Endothelial cell of umbilical vein (primary cell): ENCODE results near the gene NR5A1.

Experiments used
- POLR2A ChIP-seq: IDR thresholded peaks from 2 replicates; pipeline ENCODE4 v1.6.1; 2012; ENCODE audit warnings: low read depth, mild to moderate bottlenecking, control low read depth, low read length
- POLR2AphosphoS5 ChIP-seq: IDR thresholded peaks from 2 replicates; pipeline ENCODE4 v1.6.1; 2012; ENCODE audit warnings: low read depth, mild to moderate bottlenecking, control low read depth, low read length, moderate library complexity; ENCODE audit not compliant: insufficient read depth
- TF ChIP-seq, protein P1 (sequence below), 2 donors: IDR thresholded peaks; 1 replicate in 1 of 2; 2 replicates in 1 of 2; pipeline ENCODE4 v1.5.1; 2011; ENCODE audit warnings: low read length in 2 of 2, mild to moderate bottlenecking in 2 of 2, moderate library complexity in 2 of 2, control low read depth in 1 of 2, inconsistent platforms in 1 of 2, low read depth in 1 of 2; ENCODE audit not compliant: insufficient read depth in 1 of 2; ENCODE audit errors: extremely low read depth in 1 of 2

DNA sequence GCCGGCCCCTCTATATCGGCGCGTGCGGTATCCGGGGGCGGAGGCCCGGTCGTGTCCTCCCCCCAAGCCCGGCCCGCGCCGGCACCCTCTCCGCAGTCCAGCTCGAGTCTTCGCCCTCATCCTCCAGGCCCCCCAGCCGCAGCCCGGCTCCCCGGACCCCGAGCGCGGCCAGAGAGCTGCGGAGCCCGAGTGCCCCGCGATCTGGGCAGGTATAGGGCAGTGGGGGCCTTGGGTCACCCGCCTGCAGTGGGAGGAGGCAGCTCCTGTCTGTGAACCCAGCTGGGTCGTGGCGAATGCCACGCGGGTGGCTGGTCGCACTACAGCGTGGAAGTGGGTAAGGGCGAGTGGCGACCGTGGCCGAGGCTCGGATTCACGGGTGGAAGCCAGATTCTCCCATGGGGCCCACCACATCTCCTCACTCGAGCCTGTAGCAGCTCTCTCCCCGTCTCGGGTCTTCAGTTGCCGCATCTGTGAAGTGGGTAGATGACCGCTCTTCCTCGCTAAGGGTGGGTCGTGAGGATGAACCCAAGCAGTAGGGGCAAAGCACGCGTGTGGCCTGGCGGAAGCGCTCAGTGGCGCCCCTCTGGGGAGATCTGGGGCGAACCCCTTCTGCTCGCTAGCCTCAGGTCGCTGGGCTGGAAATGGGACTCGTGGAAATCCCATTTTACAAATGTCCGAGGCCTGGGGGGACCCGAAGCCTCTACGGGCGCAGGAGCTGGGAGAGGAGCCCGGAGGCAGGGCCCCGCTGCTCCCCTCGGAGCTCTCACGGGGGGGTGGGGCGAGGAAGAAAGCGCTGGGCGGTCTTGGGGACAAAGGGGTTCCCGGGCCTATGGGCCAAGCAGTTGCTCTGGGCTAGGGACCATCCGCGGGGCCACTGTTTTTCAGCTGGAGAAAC lies 1.9 kb downstream of the NR5A1 start:
- TF ChIP-seq POLR2AphosphoS5 = no peak
- TF ChIP-seq, protein P1, sequence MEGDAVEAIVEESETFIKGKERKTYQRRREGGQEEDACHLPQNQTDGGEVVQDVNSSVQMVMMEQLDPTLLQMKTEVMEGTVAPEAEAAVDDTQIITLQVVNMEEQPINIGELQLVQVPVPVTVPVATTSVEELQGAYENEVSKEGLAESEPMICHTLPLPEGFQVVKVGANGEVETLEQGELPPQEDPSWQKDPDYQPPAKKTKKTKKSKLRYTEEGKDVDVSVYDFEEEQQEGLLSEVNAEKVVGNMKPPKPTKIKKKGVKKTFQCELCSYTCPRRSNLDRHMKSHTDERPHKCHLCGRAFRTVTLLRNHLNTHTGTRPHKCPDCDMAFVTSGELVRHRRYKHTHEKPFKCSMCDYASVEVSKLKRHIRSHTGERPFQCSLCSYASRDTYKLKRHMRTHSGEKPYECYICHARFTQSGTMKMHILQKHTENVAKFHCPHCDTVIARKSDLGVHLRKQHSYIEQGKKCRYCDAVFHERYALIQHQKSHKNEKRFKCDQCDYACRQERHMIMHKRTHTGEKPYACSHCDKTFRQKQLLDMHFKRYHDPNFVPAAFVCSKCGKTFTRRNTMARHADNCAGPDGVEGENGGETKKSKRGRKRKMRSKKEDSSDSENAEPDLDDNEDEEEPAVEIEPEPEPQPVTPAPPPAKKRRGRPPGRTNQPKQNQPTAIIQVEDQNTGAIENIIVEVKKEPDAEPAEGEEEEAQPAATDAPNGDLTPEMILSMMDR (IDR thresholded peaks at IDR 0.05; ENCODE audit: extremely low read depth in 1 of 2, insufficient read depth in 1 of 2, low read depth in 1 of 2, low read length in 2 of 2) = no peak
- no peak for TF ChIP-seq POLR2A
